Neural cell (in vitro differentiated cells): Measurements from ENCODE around the gene SYNGR4. TPM values are rescaled to one million over a fixed set of nuclear protein-coding genes. Genes with fewer than 3 reads are reported as not detected.

ENCODE experiments used
- H2AFZ ChIP-seq: fragments of 200-600, 300-800 bp; sonication (generic), shearing (Covaris generic); 2 replicates; pipeline ENCODE4 v1.6.0; 2014; ENCODE audit warnings: low read depth, mild to moderate bottlenecking, antibody characterized with exemption, low read length, moderate library complexity
- H3F3A ChIP-seq: fragments of 200-600 bp; shearing (Covaris generic); 2 replicates; pipeline ENCODE4 v1.6.1; 2016; ENCODE audit warnings: mild to moderate bottlenecking, moderate library complexity, mixed read lengths, antibody characterized with exemption, low read length; ENCODE audit not compliant: insufficient read depth, poor library complexity, severe bottlenecking
- H3K27ac ChIP-seq: fragments of 200-600, 300-800 bp; sonication (generic), shearing (Covaris generic); 2 replicates; pipeline ENCODE4 v1.5.1; 2014; ENCODE audit warnings: mild to moderate bottlenecking, low read length, moderate library complexity
- H3K27me3 ChIP-seq: fragments of 300-800, 200-600 bp; sonication (generic), shearing (Covaris generic); 2 replicates; pipeline ENCODE4 v1.6.0; 2014; ENCODE audit warnings: mild to moderate bottlenecking, low read depth, low read length, moderate library complexity; ENCODE audit not compliant: insufficient read depth
- H3K36me3 ChIP-seq: fragments of 300-800, 200-600 bp; sonication (generic), shearing (Covaris generic); 2 replicates; pipeline ENCODE4 v1.5.1; 2014; ENCODE audit warnings: mild to moderate bottlenecking, antibody characterized with exemption, low read length, moderate library complexity; ENCODE audit not compliant: insufficient read depth
- H3K4me2 ChIP-seq: fragments of 300-800, 200-600 bp; sonication (generic), shearing (Covaris generic); 2 replicates; pipeline ENCODE4 v1.6.0; 2014; ENCODE audit warnings: mild to moderate bottlenecking, low read length
- H3K4me3 ChIP-seq: fragments of 300-800, 200-600 bp; sonication (generic), shearing (Covaris generic); 2 replicates; pipeline ENCODE4 v1.5.1; 2014; ENCODE audit warnings: mild to moderate bottlenecking, low read length, moderate library complexity
- H3K79me2 ChIP-seq: fragments of 200-600 bp; shearing (Covaris generic); replicated peaks from 2 replicates; pipeline ENCODE4 v1.6.0; 2014; ENCODE audit warnings: mild to moderate bottlenecking, low read length, moderate library complexity; ENCODE audit not compliant: insufficient read depth
- H3K9ac ChIP-seq: fragments of 300-800, 200-600 bp; sonication (generic), shearing (Covaris generic); 2 replicates; pipeline ENCODE4 v1.6.1; 2016; ENCODE audit warnings: mild to moderate bottlenecking, low read length, mixed read lengths
- H3K9me2 ChIP-seq: fragments of 200-600 bp; shearing (Covaris generic); 2 replicates; pipeline ENCODE4 v1.6.1; 2016; ENCODE audit warnings: mild to moderate bottlenecking, low read length, mixed read lengths; ENCODE audit not compliant: insufficient read depth
- H3K9me3 ChIP-seq: fragments of 200-600, 300-800 bp; sonication (generic), shearing (Covaris generic); 2 replicates; pipeline ENCODE4 v1.6.1; 2016; ENCODE audit warnings: mild to moderate bottlenecking, mixed run types, low read length, moderate library complexity, mixed read lengths
- H4K20me1 ChIP-seq: fragments of 200-600 bp; shearing (Covaris generic); 2 replicates; pipeline ENCODE4 v1.6.1; 2016; ENCODE audit warnings: mild to moderate bottlenecking, mixed run types; ENCODE audit not compliant: insufficient read depth
- EP300 ChIP-seq: fragments of 450-650 bp; conservative IDR thresholded peaks from 2 replicates; pipeline ENCODE4 v1.6.1; 2014; ENCODE audit warnings: antibody characterized with exemption, mild to moderate bottlenecking, moderate library complexity; ENCODE audit not compliant: poor library complexity, severe bottlenecking
- EZH2 ChIP-seq: fragments of 200-600, 300-800 bp; shearing (Covaris generic), sonication (generic); IDR thresholded peaks from 2 replicates; pipeline ENCODE4 v1.6.1; 2014; ENCODE audit warnings: antibody characterized with exemption, low read length, borderline replicate concordance, mild to moderate bottlenecking; ENCODE audit not compliant: insufficient read depth, poor library complexity, severe bottlenecking
- MXI1 ChIP-seq: fragments of 450-650 bp; conservative IDR thresholded peaks from 2 replicates; pipeline ENCODE4 v1.6.1; 2014; ENCODE audit warnings: antibody characterized with exemption, mild to moderate bottlenecking; ENCODE audit not compliant: poor library complexity, severe bottlenecking
- RAD21 ChIP-seq: fragments of 450-650 bp; conservative IDR thresholded peaks from 2 replicates; pipeline ENCODE4 v1.6.1; 2014; ENCODE audit warnings: antibody characterized with exemption, mild to moderate bottlenecking, moderate library complexity
- REST ChIP-seq: IDR thresholded peaks from 2 replicates; pipeline ENCODE4 v1.6.1; 2012; ENCODE audit warnings: borderline replicate concordance
- SMC3 ChIP-seq: fragments of 450-650 bp; conservative IDR thresholded peaks from 2 replicates; pipeline ENCODE4 v1.6.1; 2014; ENCODE audit warnings: antibody characterized with exemption, mild to moderate bottlenecking, moderate library complexity; ENCODE audit not compliant: poor library complexity
- TAF1 ChIP-seq: IDR thresholded peaks from 2 replicates; pipeline ENCODE4 v1.6.1; 2012; ENCODE audit warnings: low read depth
- polyA plus RNA-seq: library from polyadenylated mRNA; depleted of rRNA; stranded (reverse); fragments of >200 nt; gene quantifications from 2 replicates; pipeline ENCODE4 v1.2.3, GENCODE V29; 2014

Gene SYNGR4
- polyA plus RNA-seq, 1 donor from 2014 or later, result not detected

GRCh38 chr19:48348045-48348444 is 16.1 kb upstream of the SYNGR4 start:
- TF ChIP-seq SMC3, result no peak
- TF ChIP-seq MXI1, result no peak
- Histone ChIP-seq H3F3A (no peaks in the 10 kb centered on the region), H3K9ac (no peak overlapping the region), H3K79me2 (no peaks in the 10 kb centered on the region), H3K9me2 (no peaks in the 10 kb centered on the region), H3K4me3 (no peak overlapping the region), H3K4me2 (no peak overlapping the region), H2AFZ (no peak overlapping the region), H3K9me3 (no peaks in the 10 kb centered on the region), H3K36me3 (no peaks in the 10 kb centered on the region), H3K27me3 (no peaks in the 10 kb centered on the region), H4K20me1 (no peaks in the 10 kb centered on the region), H3K27ac (no peak overlapping the region)

DNA sequence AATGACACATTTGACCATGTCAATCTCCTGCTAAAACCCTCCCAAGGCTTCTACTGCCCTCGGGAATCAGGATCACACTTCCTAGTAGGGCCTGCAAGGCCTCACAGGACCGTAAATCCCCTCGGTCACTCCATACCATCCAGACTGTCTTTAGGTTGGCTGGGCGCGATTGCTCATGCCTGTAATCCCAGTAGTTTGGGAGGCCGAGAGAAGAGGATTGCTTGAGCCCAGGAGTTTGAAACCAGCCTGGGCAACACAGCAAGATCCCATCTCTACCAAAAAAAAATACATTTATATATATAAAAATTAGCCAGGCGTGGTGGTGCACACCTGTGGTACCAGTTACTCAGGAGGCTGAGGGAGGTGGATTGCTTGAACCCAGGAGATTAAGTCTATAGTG is 15.4 kb upstream of the SYNGR4 start:
- Histone ChIP-seq H2AFZ (no peak overlapping the region), H3K27ac (no peak overlapping the region), H3K9me3 (no peaks in the 10 kb centered on the region), H3K4me3 (no peak overlapping the region), H3K9ac (no peak overlapping the region), H3F3A (no peaks in the 10 kb centered on the region), H3K36me3 (no peaks in the 10 kb centered on the region), H3K27me3 (no peaks in the 10 kb centered on the region), H3K9me2 (no peaks in the 10 kb centered on the region), H3K79me2 (no peaks in the 10 kb centered on the region), H4K20me1 (no peaks in the 10 kb centered on the region), H3K4me2 (no peak overlapping the region)
- TF ChIP-seq RAD21 (no peak), SMC3 (no peak), EZH2 (no peak), TAF1 (no peak)

DNA sequence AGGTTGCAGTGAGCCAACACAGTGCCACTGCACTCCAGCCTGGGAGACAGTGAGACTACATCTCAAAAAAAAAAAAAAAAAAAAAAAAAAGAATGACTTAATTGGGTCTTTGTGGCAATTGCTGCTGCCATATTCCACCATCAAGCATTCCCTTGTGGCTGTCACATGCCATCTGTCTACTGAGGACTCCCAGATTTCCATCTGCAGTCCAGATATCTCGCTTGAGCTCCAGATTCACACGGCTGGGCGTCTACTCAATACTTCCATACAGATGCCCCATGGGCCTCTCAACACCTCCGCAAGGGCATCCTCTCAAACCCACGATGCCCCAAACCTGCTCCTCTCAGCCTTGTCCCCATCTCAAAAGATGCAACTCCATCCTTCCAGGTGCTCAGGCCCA is 13.3 kb upstream of the SYNGR4 start:
- H3K9ac ChIP-seq, result no peak overlapping the region
- no peak for TF ChIP-seq RAD21
- TF ChIP-seq REST, result no peak
- no peak for TF ChIP-seq EP300
- TF ChIP-seq MXI1, result no peak
- H3K27ac ChIP-seq, result no peak overlapping the region
- H4K20me1 ChIP-seq, result no peaks in the 10 kb centered on the region
- no peak overlapping the region for H3K4me2 ChIP-seq
- H3K9me2 ChIP-seq, result no peaks in the 10 kb centered on the region
- H3K9me3 ChIP-seq, result no peaks in the 10 kb centered on the region
- no peaks in the 10 kb centered on the region for H3K79me2 ChIP-seq
- H3K4me3 ChIP-seq, result no peak overlapping the region
- no peak overlapping the region for H2AFZ ChIP-seq
- no peaks in the 10 kb centered on the region for H3K27me3 ChIP-seq
- no peaks in the 10 kb centered on the region for H3F3A ChIP-seq
- H3K36me3 ChIP-seq, result no peaks in the 10 kb centered on the region
